IPS-18c (cell line): ENCODE measurements around the gene HCAR3.
A peak's percentile ranks its signal among the peaks of the same experiment; 100 is the strongest.
"Not testable (repeated sequence)": the region's sequence is repeated elsewhere in the genome, so short reads cannot be mapped to it uniquely, and the experiment has no call there.

Source experiments
- H3K4me3 ChIP-seq: 2 replicates; pipeline ENCODE4 v1.7.0; 2013; ENCODE audit warnings: low read depth, mild to moderate bottlenecking, low read length, moderate library complexity; ENCODE audit not compliant: insufficient read depth
- H3K9me3 ChIP-seq: one replicate; pipeline ENCODE4 v1.6.1; 2013; ENCODE audit warnings: mild to moderate bottlenecking, low read length, moderate library complexity; ENCODE audit not compliant: control insufficient read depth, insufficient read depth

Gene HCAR3

DNA sequence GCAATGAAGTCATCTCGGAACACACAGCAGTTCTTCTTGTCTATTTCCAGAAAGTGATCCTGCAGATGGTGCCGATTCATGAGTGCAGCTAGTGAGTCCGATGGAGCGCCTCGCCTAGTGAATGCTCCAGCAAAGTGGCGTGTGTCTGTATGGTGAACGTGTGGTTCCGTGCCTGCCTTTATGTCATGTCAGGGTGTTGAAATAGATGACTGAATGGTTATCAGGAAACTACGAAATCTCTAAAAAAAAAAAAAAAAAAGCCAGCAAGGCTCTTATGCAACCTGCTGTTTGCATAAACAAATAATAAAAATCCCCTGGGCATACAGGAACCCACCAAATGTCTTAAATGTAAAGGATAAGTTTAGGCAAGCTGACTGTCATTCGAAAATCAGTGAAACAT is at the start of gene HCAR3:
Gene HCAR3, minus strand, starts transcription at position 154 of the 400 bp plus-strand sequence. Its CDS starts 74 bp downstream, at position 80.
- H3K4me3 ChIP-seq, H3K9me3 ChIP-seq: not testable (repeated sequence)

DNA sequence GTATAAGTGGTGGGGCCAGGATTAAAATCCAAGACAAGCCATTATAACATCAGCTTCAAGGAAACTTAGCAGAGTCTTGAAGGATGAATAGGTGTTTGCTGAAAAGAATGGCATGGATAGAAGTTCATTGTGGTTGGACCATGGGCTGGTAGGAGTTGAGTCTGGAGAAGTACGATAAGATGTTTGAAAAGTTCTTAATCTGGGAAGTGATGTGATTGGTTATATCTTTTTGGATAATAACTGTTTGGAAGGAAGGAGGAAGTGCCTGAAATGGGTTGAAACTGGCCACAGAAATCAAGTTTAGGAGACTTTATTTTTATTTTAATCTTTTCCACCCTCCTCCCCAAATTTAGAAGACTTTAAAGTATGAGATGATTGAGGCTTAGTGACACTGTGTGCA is 41.0 kb upstream of the HCAR3 start:
- Histone ChIP-seq H3K4me3 (no peak overlapping the region; the same call in 1 of the 2 replicates), H3K9me3 (no peaks in the 10 kb centered on the region)

DNA sequence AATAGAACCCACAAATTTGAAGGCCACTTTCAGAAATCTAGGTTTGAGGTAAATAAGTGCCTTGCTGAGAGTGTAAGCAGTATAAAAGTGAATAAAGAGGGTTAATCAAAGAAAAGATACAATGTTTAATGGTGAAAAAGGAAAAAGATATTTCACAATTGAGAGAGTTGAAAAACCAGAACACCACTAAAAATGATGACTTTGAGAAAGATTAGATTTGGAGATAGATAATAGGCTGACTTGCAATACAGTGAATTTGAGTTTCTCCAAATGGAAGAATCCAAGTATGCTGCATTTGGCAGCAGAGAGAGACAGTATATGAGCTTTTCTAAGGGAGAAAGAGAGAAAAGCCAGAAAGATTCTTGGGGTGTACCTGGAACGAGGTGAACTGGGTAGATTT is 38.2 kb upstream of the HCAR3 start:
- Histone ChIP-seq H3K4me3 (no peak overlapping the region), H3K9me3 (no peaks in the 10 kb centered on the region)

DNA sequence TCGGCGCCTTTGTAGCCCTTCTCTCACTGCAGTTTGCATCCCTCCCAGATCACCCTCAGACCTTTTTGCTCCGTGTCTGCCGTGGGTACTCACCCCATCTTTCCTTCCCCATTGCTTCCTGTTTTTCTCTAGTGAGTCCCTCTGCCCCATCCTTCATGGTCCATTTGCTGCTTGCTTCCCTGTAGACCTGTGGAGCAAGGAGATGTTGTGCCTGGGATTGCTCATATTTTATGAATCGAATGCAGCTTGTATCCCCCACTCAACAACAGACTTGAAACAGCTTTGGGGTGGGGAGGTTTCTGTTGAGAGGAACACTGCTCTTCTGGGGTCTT is 36.7 kb upstream of the HCAR3 start:
- H3K4me3 ChIP-seq: peak overlapping the region; percentile 74
- no peaks in the 10 kb centered on the region for H3K9me3 ChIP-seq

DNA sequence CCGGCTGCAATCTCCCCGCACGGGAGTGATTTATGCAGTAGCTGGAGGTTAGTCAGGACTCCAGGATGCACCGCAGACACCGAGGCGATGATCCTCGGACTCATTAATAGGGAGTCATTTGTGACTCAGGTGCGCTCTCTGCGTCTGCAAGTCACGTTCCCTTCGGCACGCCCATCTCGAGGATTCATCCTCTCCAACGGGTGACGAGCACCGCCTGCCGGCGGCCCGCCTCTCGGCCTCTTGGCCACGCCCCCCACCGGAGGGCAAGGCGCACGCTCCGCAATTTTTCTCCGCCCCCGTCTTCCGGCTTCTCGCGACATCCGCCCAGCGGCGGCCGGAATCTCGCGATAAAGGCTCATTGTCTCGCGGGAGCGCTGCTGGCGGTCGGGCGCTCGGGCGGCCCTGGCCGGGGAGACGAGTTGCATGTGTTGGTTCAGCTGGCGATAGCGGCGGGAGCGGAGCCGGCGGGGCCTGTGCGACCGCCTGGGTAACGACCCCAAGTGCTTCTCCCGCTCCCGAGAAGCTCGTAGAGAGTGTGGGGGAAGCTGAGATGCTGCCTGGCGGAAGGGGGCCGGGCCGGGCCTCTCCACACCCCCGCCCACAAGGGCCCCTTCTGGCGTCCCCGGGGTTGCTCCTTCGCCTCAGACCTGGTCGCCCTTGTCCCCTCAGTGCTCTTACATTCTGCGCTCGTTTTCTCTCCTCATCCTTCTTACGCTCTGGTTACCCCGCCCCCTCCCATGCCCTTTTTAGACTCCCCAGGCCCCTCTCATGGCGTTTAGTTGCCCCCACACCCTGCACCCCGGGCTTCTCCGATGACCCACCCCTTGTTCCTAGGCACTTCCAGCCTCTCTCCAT is 36.1 kb upstream of the HCAR3 start, which contains the start of gene DENR:
Gene DENR, plus strand, starts transcription at position 361 of the 855 bp plus-strand sequence. CDS start 878 bp downstream, outside the sequence.
- Histone ChIP-seq H3K9me3 (no peaks in the 10 kb centered on the region), H3K4me3 (peak within 1 kb of the TSS; percentile 74)

DNA sequence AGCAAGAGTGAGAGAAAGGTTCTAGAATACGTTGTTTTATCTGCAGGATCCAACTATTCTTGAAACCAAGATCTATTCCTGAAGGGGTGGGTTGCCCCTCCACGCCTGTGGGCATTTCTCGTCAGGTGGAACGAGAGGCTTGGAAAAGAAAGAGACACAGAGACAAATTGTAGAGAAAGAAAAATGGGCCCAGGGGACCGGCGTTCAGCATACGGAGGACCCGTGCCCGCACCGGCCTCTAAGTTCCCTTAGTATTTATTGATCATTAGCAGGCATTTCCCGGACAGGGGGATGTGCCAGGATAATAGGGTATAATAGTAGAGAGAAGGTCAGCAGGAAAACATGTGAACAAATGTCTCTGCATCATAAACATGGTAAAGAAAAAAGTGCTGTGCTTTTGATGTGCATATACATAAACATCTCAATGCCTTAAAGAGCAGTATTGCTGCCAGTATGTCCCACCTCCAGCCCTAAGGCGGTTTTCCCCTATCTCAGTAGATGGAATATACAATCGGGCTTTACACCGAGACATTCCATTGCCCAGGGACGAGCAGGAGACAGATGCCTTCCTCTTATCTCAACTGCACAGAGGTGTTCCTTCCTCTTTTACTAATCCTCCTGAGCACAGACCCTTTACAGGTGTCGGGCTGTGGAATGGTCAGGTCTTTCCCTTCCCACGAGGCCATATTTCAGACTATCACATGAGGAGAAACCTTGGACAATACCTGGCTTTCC is 34.3 kb upstream of the HCAR3 start:
- H3K4me3 ChIP-seq: peak overlapping the region; percentile 21; the same call in 1 of the 2 replicates

DNA sequence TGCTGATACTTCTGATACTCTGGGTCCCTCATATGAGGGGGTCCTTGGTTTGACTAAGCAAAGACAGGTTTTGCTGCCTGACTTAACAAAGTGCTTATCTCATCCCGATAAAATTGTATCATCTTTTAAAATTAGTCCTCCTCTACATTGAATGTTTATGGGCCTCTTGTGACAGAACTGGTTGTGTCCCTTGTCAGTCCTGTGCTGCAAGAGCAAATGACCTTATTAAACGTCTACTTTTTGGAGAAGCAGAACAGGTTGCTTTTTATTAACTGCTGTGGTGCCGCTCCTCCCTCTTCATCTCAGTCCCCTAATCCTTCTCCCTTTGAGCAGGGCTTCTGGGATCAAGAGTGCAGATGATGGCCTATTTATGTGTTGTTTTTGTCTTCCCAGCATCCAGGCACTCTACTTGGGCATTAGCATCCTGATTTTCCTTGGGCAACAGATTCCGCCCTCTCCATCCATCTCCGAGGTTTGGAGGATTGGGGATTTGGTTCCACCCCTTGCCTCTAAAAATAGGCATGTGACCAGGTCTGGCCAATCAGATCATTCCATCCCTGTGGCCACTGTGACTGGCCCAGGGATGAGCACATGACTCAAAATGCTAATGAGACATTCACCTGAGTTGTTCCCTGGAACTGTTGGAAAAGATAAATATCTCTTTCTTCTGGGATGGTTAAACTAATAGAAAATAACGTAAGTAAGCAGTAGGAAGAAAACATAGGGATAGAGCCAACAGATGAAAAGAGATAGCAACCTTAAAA is 33.1 kb upstream of the HCAR3 start:
- no peak overlapping the region for H3K4me3 ChIP-seq
- H3K9me3 ChIP-seq: no peaks in the 10 kb centered on the region

More for the DNA sequence above, 34.3 kb upstream of the HCAR3 start:
- H3K9me3 ChIP-seq: not testable (repeated sequence)

DNA sequence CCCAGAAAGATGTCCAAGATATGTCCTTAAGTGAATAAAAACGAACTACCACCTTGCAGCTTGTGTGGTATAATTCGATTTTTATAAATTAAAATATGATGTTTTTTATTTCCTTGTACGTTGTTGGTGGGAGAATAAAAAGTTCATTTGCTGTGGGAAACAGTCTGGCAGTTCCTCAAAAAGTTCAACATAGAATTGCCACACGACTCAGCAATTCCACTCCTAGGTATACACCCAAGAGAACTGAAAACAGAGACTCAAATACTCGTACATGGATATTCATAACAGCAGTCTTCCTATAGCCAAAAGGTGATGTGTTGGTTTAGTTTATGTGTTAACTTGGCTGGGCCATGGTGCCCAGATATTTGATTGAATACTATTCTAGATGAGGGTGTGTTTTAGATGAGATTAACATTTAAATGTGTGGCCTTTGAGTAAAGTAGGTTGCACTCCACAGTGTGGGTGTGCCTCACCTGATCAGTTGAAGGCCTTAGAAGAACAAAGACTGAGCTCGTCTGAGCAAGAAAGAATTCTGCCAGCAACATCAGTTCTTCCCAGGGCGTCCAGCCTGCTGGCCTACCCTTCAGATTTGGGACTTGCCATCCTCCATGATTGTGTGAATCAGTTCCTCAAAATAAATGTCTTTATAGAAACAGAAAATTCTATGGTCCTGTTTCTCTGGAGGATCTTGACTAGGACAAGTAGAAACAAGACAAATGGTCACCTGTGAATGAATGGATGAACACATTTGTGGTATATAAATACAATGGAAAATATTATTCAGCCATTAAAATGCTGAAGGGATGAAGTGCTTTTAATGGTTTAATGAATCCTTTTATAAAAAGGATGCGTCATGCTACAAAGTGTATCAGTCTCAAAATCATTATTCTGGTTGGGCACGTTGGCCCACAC is 30.9 kb upstream of the HCAR3 start:
- no peak overlapping the region for H3K4me3 ChIP-seq
- H3K9me3 ChIP-seq: no peaks in the 10 kb centered on the region

DNA sequence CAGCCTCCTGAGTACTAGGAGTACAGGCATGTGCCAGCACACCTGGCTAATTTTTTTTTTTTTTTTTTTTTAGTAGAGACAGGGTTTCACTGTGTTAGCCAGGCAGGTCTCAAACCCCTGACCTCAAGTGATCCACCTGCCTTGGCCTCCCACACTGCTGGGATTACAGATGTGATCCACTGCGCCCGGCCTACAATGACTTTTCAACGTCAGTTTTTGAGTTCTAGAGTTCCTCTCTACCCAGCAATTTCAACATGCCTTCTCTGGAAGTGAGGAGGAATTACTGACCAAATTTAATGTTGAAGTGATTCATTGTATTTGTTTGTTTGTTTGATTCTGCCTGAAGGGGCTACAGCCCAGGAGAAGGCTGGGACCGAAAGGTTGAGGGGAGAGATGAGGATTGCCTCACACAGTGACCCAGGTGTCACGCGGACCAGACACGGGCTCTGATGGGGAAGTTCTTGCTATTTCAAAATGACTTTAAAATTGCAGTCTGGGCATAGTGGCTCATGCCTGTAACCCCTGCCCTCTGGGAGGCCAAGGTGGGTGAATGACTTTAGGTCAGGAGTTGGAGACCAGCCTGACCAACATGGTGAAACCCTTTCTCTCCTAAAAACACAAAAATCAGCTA is 27.4 kb upstream of the HCAR3 start:
- Histone ChIP-seq H3K9me3 (no peaks in the 10 kb centered on the region), H3K4me3 (no peak overlapping the region)

DNA sequence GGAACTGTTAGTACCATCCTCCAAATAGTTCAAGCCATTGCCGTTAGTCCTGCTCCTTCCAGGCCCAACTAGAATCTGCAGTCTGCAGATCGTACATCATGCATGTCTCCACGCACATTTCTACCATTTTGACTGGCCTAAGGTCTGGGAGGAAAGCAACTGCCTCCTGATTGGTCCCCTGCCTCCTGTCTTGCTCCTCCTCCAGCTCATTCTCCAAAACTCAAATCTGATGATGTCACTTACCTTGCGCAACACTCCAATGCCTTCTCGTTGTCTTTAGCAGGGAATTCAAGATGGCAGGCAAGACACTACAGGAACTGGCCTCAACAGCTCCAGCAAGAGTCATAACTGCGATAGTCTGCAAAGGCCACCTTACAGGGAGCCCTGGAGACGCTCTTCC is 23.7 kb upstream of the HCAR3 start:
- Histone ChIP-seq H3K9me3 (no peaks in the 10 kb centered on the region), H3K4me3 (no peak overlapping the region)

DNA sequence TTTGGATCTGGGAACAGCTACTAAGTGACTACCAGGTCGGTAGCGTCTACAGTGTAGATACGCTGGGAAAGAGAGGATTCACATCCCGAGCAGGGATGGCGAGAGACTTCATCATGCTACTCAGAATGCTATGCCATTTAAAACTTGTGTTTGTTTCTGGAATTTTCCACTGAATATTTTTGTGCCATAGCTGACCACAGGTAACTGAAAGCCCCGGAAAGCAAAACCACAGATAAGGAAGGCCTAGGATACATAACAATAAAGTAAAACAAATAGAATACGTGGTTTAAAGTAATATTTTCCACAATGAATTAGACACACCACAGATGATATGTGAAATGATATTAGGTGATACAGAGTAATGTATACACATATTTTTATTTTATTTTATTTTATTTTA is 22.0 kb upstream of the HCAR3 start:
- Histone ChIP-seq H3K4me3 (no peak overlapping the region), H3K9me3 (no peaks in the 10 kb centered on the region)

DNA sequence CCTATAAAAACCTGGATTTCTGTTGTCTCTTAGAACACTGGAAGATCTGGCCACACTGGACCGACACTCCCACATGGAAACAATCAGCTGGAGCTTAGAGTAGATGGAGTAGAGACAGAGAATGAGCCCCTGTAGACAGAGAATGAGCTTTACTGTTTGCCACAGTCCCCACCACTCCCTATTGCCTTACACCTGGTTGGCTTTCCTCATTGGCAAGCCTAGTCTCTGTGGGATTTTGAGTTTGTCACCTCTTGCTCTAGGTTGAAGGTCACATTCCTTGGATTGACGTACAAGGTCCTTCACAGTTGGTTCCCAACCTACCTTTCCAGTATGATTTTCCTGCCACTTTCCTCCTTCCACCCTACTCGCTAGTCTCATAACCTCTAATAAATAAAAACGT is 16.0 kb upstream of the HCAR3 start:
- Histone ChIP-seq H3K9me3 (no peaks in the 10 kb centered on the region), H3K4me3 (no peak overlapping the region)

DNA sequence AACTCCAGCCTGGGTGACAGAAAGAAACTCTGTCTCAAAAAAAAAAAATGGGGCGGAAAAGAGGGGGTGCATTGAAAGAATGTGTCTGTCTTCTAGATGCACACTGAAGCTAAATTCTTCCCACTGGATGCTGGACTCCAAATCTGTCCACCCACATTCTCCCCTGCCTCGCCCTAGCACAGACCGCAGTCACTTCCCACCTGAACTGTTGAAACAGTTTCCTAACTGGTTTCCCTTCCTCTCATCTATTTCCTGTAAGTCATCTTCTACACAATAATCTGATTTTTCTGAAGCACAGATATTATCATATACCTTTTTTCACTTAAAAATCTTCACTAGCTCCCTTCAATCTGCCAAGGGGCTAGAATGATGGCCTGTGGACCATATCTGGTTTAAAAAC is 15.6 kb upstream of the HCAR3 start:
- Histone ChIP-seq H3K4me3 (no peak overlapping the region), H3K9me3 (no peaks in the 10 kb centered on the region)

DNA sequence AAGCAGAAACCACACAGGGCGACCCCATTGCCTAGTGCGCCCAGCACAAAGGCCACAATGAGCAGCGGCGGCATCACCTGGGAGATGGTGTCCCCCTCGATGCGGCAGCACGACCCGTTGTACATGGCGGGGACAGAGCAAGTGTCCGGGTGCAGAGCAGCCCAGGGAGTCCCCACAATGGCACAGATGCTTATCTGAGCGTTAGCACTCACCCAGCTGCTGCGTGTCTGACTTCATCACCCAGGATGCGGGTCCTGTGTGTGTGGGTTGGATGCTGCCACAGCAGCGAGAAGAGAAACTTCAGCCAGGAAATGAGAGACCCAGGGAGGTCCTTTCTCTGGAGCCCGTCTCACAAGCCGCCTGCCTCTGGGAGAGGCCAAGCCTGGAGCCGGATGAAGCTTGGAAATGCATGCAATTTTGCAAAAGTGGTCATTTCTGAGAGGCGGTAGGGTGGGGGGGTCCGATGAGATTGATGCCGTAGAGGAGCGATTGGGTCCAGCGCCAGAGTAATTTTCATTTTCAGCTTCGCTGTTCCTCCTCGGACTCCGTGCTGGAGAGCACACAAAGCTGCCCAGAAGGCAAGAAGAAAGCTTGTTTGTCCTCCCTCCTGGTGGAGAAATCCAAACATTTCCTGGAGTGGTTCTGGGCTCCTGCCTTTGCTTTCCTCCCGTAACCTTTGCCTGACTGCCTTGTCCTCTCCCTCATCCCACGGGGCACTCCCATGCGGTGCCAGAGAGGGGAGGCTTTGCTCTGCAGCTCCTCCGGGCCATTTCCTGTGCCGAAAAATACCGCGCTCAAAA is 13.8 kb upstream of the HCAR3 start, which contains the start of gene HCAR1:
Gene HCAR1, minus strand, starts transcription at position 630 of the 800 bp plus-strand sequence. Its CDS starts 505 bp downstream, at position 125.
- Histone ChIP-seq H3K4me3 (no peak within 1 kb of the TSS), H3K9me3 (no peaks in the 10 kb centered on the region)

DNA sequence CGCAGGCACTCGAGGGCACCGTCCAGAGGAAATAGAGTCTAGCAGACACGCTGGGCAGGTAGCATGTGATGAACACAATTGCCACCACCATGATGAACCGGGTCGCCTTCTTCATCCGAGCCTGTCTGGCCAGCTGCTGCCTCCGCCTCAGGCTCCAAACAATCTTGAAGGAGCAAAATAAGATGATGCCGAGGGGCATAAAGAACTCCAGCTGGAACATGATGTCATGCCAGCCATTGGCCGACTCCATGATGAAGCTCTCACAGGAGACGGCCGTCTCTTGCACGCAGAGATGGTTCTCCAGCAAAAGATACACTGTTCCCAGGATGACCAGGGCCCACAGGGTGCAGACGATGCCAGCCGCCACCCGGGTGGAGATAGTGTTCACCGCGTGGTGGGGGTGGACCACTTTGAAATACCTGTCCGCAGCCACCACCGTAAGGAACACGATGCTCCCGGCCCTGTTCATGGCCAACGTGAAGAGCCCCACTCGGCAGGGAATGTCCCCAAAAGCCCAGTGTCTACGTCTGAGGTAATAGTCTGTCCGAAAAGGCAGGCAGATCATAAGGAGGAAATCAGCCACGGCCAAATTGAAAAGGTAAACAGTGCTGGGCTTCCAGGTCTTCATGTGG is 13.1 kb upstream of the HCAR3 start:
- Histone ChIP-seq H3K4me3 (no peak overlapping the region), H3K9me3 (no peaks in the 10 kb centered on the region)
